C4-2B (cell line): ENCODE results near the gene TTC16.

Experiments
- CTCF ChIP-seq: fragments of 450-650 bp; conservative IDR thresholded peaks from 2 replicates; pipeline ENCODE4 v1.5.1; 2017; ENCODE audit warnings: mild to moderate bottlenecking
- ZFX ChIP-seq: fragments of 450-650 bp; IDR thresholded peaks from 2 replicates; pipeline ENCODE4 v1.6.1; 2017

- no peak for TF ChIP-seq CTCF
- TF ChIP-seq ZFX: no peak
These were observed 43.0 kb downstream of the TTC16 start for GRCh38 chr9:127758843-127759242.
